Upper lobe of left lung (tissue), 4 donors: ENCODE data around the gene NKIRAS2.

Source experiments
- POLR2A ChIP-seq, 4 donors: fragments of 450-650 bp; IDR thresholded peaks; one replicate each; pipeline ENCODE4 v1.5.1; 2016 to 2017; ENCODE audit warnings: antibody characterized with exemption in 4 of 4, mild to moderate bottlenecking in 2 of 4
- POLR2AphosphoS5 ChIP-seq, 2 donors: sonication (generic); formaldehyde crosslinking; IDR thresholded peaks; one replicate each; pipeline ENCODE4 v1.5.1; 2017; ENCODE audit warnings: antibody characterized with exemption in 2 of 2
- TF ChIP-seq, protein P1 (sequence below), 6 experiments: fragments of 450-650 bp in 4 of 6; fragments of 200-600 bp in 2 of 6; sonication (generic) in 2 of 6; IDR thresholded peaks; one replicate each; pipeline ENCODE4 v1.5.1; 2016 to 2019; ENCODE audit warnings: antibody characterized with exemption in 6 of 6

GRCh38 chr17:42039794-42040763 is 20.2 kb downstream of the NKIRAS2 start:
- TF ChIP-seq POLR2A (IDR thresholded peaks at IDR 0.05) (no peak), POLR2AphosphoS5 (IDR thresholded peaks at IDR 0.05) (no peak)
- TF ChIP-seq, protein P1, sequence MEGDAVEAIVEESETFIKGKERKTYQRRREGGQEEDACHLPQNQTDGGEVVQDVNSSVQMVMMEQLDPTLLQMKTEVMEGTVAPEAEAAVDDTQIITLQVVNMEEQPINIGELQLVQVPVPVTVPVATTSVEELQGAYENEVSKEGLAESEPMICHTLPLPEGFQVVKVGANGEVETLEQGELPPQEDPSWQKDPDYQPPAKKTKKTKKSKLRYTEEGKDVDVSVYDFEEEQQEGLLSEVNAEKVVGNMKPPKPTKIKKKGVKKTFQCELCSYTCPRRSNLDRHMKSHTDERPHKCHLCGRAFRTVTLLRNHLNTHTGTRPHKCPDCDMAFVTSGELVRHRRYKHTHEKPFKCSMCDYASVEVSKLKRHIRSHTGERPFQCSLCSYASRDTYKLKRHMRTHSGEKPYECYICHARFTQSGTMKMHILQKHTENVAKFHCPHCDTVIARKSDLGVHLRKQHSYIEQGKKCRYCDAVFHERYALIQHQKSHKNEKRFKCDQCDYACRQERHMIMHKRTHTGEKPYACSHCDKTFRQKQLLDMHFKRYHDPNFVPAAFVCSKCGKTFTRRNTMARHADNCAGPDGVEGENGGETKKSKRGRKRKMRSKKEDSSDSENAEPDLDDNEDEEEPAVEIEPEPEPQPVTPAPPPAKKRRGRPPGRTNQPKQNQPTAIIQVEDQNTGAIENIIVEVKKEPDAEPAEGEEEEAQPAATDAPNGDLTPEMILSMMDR (IDR thresholded peaks at IDR 0.05): no peak
